Measurements from ENCODE around the gene ST6GALNAC1. TPM values are rescaled to one million over a fixed set of nuclear protein-coding genes. Genes with fewer than 3 reads are reported as not detected.

The ST6GALNAC1 gene
- total and polyA plus RNA-seq, 2 of the 8 experiments (the other 6 are each of a cell fraction or from before 2014, with no cell fraction given) = not detected

GRCh38 chr17:76577876-76578275, 65.7 kb downstream of the ST6GALNAC1 start (continued):
- TF ChIP-seq ASH2L (IDR thresholded peaks at IDR 0.05; ENCODE audit: low read length) = no peak
- no peak for TF ChIP-seq RAD21 (IDR thresholded peaks at IDR 0.05 in 1 of 2, conservative IDR thresholded peaks at IDR 0.05 in 1 of 2; ENCODE audit: low read depth in 2 of 2, low read length in 2 of 2)
- TF ChIP-seq CEBPB (IDR thresholded peaks at IDR 0.05; ENCODE audit: low read depth, low read length) = no peak
- TF ChIP-seq CBX8 (IDR thresholded peaks at IDR 0.05; ENCODE audit: borderline replicate concordance, low read depth, low read length) = no peak
